Spleen (tissue), 11 donors: ENCODE results near the gene SIVA1. TPM values are rescaled to one million over a fixed set of nuclear protein-coding genes. Genes with fewer than 3 reads are reported as not detected.

Experiments used
- DNase-seq: peaks from one replicate; pipeline ENCODE4 v3.0.0-alpha.2; 2020
- H3K27ac ChIP-seq, 8 donors: fragments of 200-600 bp; sonication (generic) in 7 of 8; 1 replicate in 4 of 8; 2 replicates in 4 of 8; pipeline versions ENCODE4 v1.5.0 to v1.8.0; 2016 to 2021; ENCODE audit warnings: inconsistent platforms in 4 of 8, mild to moderate bottlenecking in 4 of 8, moderate library complexity in 1 of 8
- H3K27me3 ChIP-seq, 7 donors: fragments of 200-600 bp; sonication (generic) in 6 of 7; replicated peaks in 1 of 7; 1 replicate in 4 of 7; 2 replicates in 3 of 7; pipeline versions ENCODE4 v1.5.0 to v1.8.0; 2016 to 2021; ENCODE audit warnings: inconsistent platforms in 3 of 7, mild to moderate bottlenecking in 1 of 7
- H3K36me3 ChIP-seq, 6 donors: fragments of 200-600 bp; sonication (generic) in 5 of 6; 1 replicate in 4 of 6; 2 replicates in 2 of 6; pipeline versions ENCODE4 v1.5.0 to v1.8.0; 2016 to 2021; ENCODE audit warnings: inconsistent platforms in 2 of 6
- H3K4me1 ChIP-seq, 6 donors: fragments of 200-600 bp; sonication (generic) in 5 of 6; 1 replicate in 3 of 6; 2 replicates in 3 of 6; pipeline versions ENCODE4 v1.5.0 to v1.8.0; 2016 to 2021; ENCODE audit warnings: inconsistent platforms in 3 of 6
- H3K4me3 ChIP-seq, 8 donors: fragments of 200-600 bp; sonication (generic) in 7 of 8; 1 replicate in 4 of 8; 2 replicates in 4 of 8; pipeline versions ENCODE4 v1.5.0 to v1.8.0; 2016 to 2021; ENCODE audit warnings: inconsistent platforms in 4 of 8, mild to moderate bottlenecking in 4 of 8, moderate library complexity in 2 of 8
- H3K9me3 ChIP-seq, 8 donors: fragments of 200-600 bp; sonication (generic) in 7 of 8; 1 replicate in 4 of 8; 2 replicates in 4 of 8; pipeline versions ENCODE4 v1.5.0 to v1.8.0; 2016 to 2021; ENCODE audit warnings: inconsistent platforms in 4 of 8
- POLR2A ChIP-seq, 3 donors: fragments of 450-650 bp; IDR thresholded peaks; one replicate each; pipeline ENCODE4 v1.5.1; 2017; ENCODE audit warnings: antibody characterized with exemption in 3 of 3, mild to moderate bottlenecking in 1 of 3
- POLR2AphosphoS5 ChIP-seq, 3 donors: sonication (generic); formaldehyde crosslinking; IDR thresholded peaks; one replicate each; pipeline ENCODE4 v1.5.1; 2017; ENCODE audit warnings: antibody characterized with exemption in 3 of 3
- WGBS, 5 donors: extraction: QIAGEN DNeasy Blood & Tissue Kit in 3 of 5; methylation state at CpG; one replicate each; pipeline versions ENCODE4 v1.1.5 to v1.1.7; 2013 to 2018; 5-methylcytosine and 5-hydroxymethylcytosine counted together
- intact Hi-C: fragments of 100-400 bp; cut with DNase I; formaldehyde crosslinking; loops from one replicate; pipeline ENCODE4 v1.15.0; 2023; ENCODE audit warnings: low total_unique reads
- polyA plus RNA-seq, 3 donors: library from polyadenylated mRNA; stranded (reverse); fragments of 200-250 nt; gene quantifications; one replicate each; pipeline ENCODE4 v1.2.1, GENCODE V29; 2013
- total RNA-seq, 7 donors: library from RNA; depleted of rRNA in 3 of 7; stranded (reverse); fragments of >200 nt in 3 of 7; fragmentation: NEBNext Ultra II Directional in 4 of 7; extraction: Animal tissue kit (Norgen Biotek cat#: 25700) in 4 of 7; gene quantifications; one replicate each; pipeline versions ENCODE4 v1.1.0 to v1.2.1, GENCODE V29; 2016 to 2021
- TF ChIP-seq, protein P1 (sequence below), 11 experiments: fragments of 200-600 bp in 7 of 11; fragments of 450-650 bp in 4 of 11; sonication (generic) in 4 of 11; IDR thresholded peaks in 8 of 11; conservative IDR thresholded peaks in 3 of 11; 1 replicate in 7 of 11; 2 replicates in 4 of 11; pipeline versions ENCODE4 v1.4.0 to v1.8.0; 2016 to 2021; ENCODE audit warnings: antibody characterized with exemption in 11 of 11, inconsistent platforms in 4 of 11, mild to moderate bottlenecking in 1 of 11
- donor health status: healthy with polysubstance abuse.
- donor health status: DM: no; HTN: no; CAD: no; lungs with moderate emphysema.
- donor health status: DM: no; HTN: no; CAD: no.
- donor health status: Bipolar disorder and iron deficiency.
- donor health status: healthy.
- donor health status: DM: no; HTN: no; CAD: no.
- donor health status: DM: yes; HTN: yes; CAD: no.

SIVA1 gene
- total and polyA plus RNA-seq, 10 donors, result 56.7 to 226 (median 141) TPM

DNA sequence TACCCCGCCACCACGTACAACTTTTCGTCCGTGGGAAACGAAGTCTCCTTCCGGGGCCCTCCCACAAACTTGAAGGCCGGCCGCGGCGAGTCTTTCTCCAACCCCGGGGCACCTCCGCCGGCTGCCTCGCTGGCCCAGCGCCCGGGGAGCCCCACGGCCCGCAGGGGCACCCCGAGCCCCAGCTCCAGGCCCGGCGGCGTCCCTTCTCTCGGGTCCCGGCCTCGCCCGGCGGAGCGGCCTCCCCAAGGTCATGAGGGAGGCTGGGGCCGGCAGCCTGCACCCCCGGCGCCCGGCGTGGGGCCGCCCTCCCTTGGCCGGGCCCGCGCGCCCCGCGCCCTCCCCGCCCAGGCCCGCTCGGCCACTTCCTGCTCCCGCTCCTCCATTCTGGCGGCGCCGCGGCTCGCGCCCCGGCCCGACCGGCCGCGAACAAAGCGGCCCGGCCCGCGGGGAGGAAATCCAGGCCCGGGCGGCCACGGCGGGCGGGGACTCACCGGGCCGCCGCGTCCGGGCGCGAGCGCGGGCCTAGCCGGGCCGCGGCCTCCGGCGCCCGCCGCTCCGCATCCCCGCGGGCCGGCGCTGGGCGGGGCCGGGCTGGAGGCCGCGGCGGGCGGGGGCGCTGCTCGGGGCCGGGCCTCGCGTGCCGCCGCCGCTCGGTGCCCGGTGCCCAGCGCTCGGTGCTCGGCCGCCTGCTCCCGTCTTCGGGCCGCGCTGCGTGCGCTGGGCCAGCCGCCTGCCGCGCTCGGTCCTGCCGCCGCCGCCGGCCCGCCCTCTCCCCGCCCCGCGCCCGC, 42.2 kb downstream of the SIVA1 start, which contains the start of gene AKT1:
Gene AKT1, minus strand, starts transcription at position 756 of the 788 bp plus-strand sequence. CDS start 3,105 bp downstream, outside the sequence.
- Histone ChIP-seq H3K9me3 (no peaks in the 10 kb centered on the region), H3K4me3 (peak within 1 kb of the TSS; percentile 58 to 94 (median 76)), H3K4me1 (peaks cover 58 to 93% (median 84%) of the 10 kb centered on the region in 6 donors), H3K27ac (peak within 1 kb of the TSS; percentile 76 to 95 (median 90)), H3K27me3 (no peaks in the 10 kb centered on the region), H3K36me3 (peaks cover 0 to 25% (median 12%) of the 10 kb centered on the region in 6 donors)
- no peak for TF ChIP-seq POLR2AphosphoS5 (IDR thresholded peaks at IDR 0.05)
- TF ChIP-seq, protein P1, sequence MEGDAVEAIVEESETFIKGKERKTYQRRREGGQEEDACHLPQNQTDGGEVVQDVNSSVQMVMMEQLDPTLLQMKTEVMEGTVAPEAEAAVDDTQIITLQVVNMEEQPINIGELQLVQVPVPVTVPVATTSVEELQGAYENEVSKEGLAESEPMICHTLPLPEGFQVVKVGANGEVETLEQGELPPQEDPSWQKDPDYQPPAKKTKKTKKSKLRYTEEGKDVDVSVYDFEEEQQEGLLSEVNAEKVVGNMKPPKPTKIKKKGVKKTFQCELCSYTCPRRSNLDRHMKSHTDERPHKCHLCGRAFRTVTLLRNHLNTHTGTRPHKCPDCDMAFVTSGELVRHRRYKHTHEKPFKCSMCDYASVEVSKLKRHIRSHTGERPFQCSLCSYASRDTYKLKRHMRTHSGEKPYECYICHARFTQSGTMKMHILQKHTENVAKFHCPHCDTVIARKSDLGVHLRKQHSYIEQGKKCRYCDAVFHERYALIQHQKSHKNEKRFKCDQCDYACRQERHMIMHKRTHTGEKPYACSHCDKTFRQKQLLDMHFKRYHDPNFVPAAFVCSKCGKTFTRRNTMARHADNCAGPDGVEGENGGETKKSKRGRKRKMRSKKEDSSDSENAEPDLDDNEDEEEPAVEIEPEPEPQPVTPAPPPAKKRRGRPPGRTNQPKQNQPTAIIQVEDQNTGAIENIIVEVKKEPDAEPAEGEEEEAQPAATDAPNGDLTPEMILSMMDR (IDR thresholded peaks at IDR 0.05 in 8 of 11, conservative IDR thresholded peaks at IDR 0.05 in 3 of 11), result no peak
- TF ChIP-seq POLR2A (IDR thresholded peaks at IDR 0.05), result no peak
- intact Hi-C loops, result no loop called here
- DNase-seq, result peak; percentile 92
- whole genome bisulfite sequencing, 5 donors, result 0 to 1% (median 0%) methylated on average over 28 to 123 of the region's 124 CpGs

DNA sequence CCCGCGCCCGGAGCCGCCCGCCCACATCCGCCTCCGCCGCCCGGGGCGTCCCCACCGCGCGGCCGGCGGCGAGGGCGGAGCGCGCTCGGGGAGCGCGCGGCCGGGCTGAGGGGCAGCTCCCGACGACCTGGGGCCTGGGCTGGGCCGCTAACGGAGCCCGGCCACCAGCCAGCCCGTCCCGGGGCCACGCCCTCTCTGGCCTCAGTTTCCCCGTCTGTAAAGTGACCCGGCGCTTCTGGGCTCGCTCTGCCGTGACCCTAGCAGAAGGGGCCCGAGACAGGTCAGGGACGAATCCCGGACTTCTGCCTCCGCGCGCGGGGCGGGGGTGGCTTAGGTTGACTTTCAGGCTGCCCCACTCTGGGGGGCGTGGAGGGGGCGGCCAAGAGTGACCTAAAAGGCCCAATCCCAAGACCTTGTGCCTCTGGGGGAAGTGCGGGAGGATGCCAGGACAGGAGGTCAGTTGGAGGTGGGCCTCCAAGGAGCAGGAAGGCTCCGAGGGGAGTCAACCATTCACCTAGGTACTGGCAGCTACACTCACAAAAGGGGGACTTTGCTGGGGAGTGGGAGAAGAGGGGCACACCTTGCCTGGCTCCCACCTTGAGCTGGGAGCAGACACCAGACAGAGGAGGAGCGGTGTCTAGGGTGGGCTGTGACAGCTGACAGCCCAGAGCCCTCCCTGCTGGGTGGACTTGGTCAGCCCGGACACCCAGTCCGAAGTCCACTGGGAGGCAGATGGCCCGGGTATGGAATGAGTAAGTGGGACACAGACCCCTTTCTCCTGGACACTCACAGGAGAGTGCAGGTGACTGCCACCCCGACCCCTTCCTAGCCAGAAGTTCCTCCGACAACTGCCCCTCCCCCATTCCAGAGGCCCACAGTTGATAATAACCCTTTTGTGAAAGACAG, 43.1 kb downstream of the SIVA1 start:
- Histone ChIP-seq H3K27ac (peak overlapping the region; percentile 76 to 95 (median 90)), H3K27me3 (no peaks in the 10 kb centered on the region), H3K4me1 (peaks cover 51 to 88% (median 78%) of the 10 kb centered on the region in 6 donors), H3K4me3 (peak overlapping the region in 7 of 8 donors; percentile 22 to 94 (median 38)), H3K36me3 (peaks cover 0 to 17% (median 5%) of the 10 kb centered on the region in 6 donors), H3K9me3 (no peaks in the 10 kb centered on the region)
- 11 to 38% (median 23%) methylated on average over 14 to 55 of the region's 55 CpGs for WGBS, 5 donors
- DNase-seq, result peak; percentile 92
- TF ChIP-seq POLR2A (IDR thresholded peaks at IDR 0.05) (no peak), POLR2AphosphoS5 (IDR thresholded peaks at IDR 0.05) (peak; percentile 45 to 73 (median 62))
- intact Hi-C loops, result no loop called here

- Histone ChIP-seq H3K9me3 (no peaks in the 10 kb centered on the region), H3K36me3 (peaks cover 0 to 10% (median 3%) of the 10 kb centered on the region in 6 donors), H3K27me3 (no peaks in the 10 kb centered on the region), H3K27ac (peak overlapping the region in 7 of 8 donors; percentile 43 to 95 (median 90)), H3K4me3 (no peak overlapping the region), H3K4me1 (peaks cover 54 to 88% (median 78%) of the 10 kb centered on the region in 6 donors)
- WGBS, 5 donors, result 50 to 88% (median 84%) methylated on average over 2 to 6 of the region's 6 CpGs
- TF ChIP-seq POLR2A (IDR thresholded peaks at IDR 0.05), result no peak
- TF ChIP-seq, protein P1 (IDR thresholded peaks at IDR 0.05 in 8 of 11, conservative IDR thresholded peaks at IDR 0.05 in 3 of 11), result no peak
- TF ChIP-seq POLR2AphosphoS5 (IDR thresholded peaks at IDR 0.05), result no peak
- intact Hi-C loops, result no loop called here
- no peak for DNase-seq
Observed at GRCh38 chr14:104796687-104797081, 43.7 kb downstream of the SIVA1 start.
